HepG2 (cell line): ENCODE measurements around the gene PSMB3. TPM values are rescaled to one million over a fixed set of nuclear protein-coding genes. Genes with fewer than 3 reads are reported as not detected.

ENCODE experiments used
- CEBPB ChIP-seq: IDR thresholded peaks from 2 replicates; pipeline ENCODE4 v1.6.1; 2011; ENCODE audit warnings: low read depth, low read length, improper control_type of control experiment, borderline replicate concordance
- CSRNP2 ChIP-seq: sonication (generic); formaldehyde crosslinking; conservative IDR thresholded peaks from 2 replicates; pipeline ENCODE4 v1.8.0; 2022; ENCODE audit warnings: low read depth, missing genetic modification reagents
- E2F2 ChIP-seq: sonication (generic); formaldehyde crosslinking; IDR thresholded peaks from 2 replicates; pipeline ENCODE4 v1.4.0; 2020; ENCODE audit warnings: missing genetic modification reagents, borderline replicate concordance
- FOXO1 ChIP-seq: sonication (generic); formaldehyde crosslinking; IDR thresholded peaks from 2 replicates; pipeline ENCODE4 v1.4.0; 2020; ENCODE audit warnings: missing genetic modification reagents
- JARID2 ChIP-seq: sonication (generic); formaldehyde crosslinking; IDR thresholded peaks from 2 replicates; pipeline ENCODE4 v1.8.1; 2023; ENCODE audit warnings: missing genetic modification reagents, inconsistent platforms; ENCODE audit not compliant: insufficient replicate concordance
- MTA1 ChIP-seq: sonication (generic); formaldehyde crosslinking; IDR thresholded peaks from 2 replicates; pipeline ENCODE4 v1.4.0; 2020; ENCODE audit warnings: missing genetic modification reagents, mild to moderate bottlenecking, borderline replicate concordance
- NR0B2 ChIP-seq: sonication (generic); formaldehyde crosslinking; IDR thresholded peaks from 2 replicates; pipeline ENCODE4 v1.4.0; 2020; ENCODE audit warnings: mild to moderate bottlenecking, missing genetic modification reagents
- PATZ1 ChIP-seq: sonication (generic); formaldehyde crosslinking; IDR thresholded peaks from 2 replicates; pipeline ENCODE4 v1.4.0; 2020; ENCODE audit warnings: missing genetic modification reagents
- PHF8 ChIP-seq: sonication (generic); formaldehyde crosslinking; IDR thresholded peaks from 2 replicates; pipeline ENCODE4 v1.5.0; 2020; ENCODE audit warnings: missing genetic modification reagents
- SNAPC4 ChIP-seq: sonication (generic); formaldehyde crosslinking; IDR thresholded peaks from 2 replicates; pipeline ENCODE4 v1.4.0; 2020; ENCODE audit warnings: mild to moderate bottlenecking, missing genetic modification reagents
- ZBTB7B ChIP-seq: sonication (generic); formaldehyde crosslinking; IDR thresholded peaks from 2 replicates; pipeline ENCODE4 v1.4.0; 2020; ENCODE audit warnings: missing genetic modification reagents
- ZFP62 ChIP-seq: sonication (generic); formaldehyde crosslinking; IDR thresholded peaks from 2 replicates; pipeline ENCODE4 v1.4.0; 2020; ENCODE audit warnings: missing genetic modification reagents
- ZNF12 ChIP-seq: sonication (generic); formaldehyde crosslinking; IDR thresholded peaks from 2 replicates; pipeline ENCODE4 v1.5.0; 2020; ENCODE audit warnings: missing genetic modification reagents
- ZNF383 ChIP-seq: sonication (generic); formaldehyde crosslinking; IDR thresholded peaks from 2 replicates; pipeline ENCODE4 v1.4.0; 2020; ENCODE audit warnings: missing genetic modification reagents, mild to moderate bottlenecking, borderline replicate concordance
- ZNF563 ChIP-seq: sonication (generic); formaldehyde crosslinking; IDR thresholded peaks from 2 replicates; pipeline ENCODE4 v1.8.0; 2022; ENCODE audit warnings: mild to moderate bottlenecking, moderate library complexity, missing genetic modification reagents
- ZNF878 ChIP-seq: sonication (generic); formaldehyde crosslinking; IDR thresholded peaks from 2 replicates; pipeline ENCODE4 v1.8.1; 2023; ENCODE audit warnings: mild to moderate bottlenecking, missing genetic modification reagents, moderate library complexity
- polyA plus RNA-seq, 8 experiments: library from polyadenylated mRNA; depleted of rRNA in 3 of 8; stranded (reverse) in 7 of 8; unstranded in 1 of 8; fragments of >200 nt; fragmentation: Illumina TruSeq in 4 of 8; extraction: Trizol in 4 of 8; gene quantifications; 2 replicates each; pipeline versions ENCODE4 v1.2.1 to v1.2.3, GENCODE V29; 2011 to 2016; ENCODE audit warnings: low read depth in 4 of 8, missing spikeins in 1 of 8, mixed read lengths in 1 of 8; ENCODE audit not compliant: insufficient read depth in 1 of 8
- total RNA-seq, 5 experiments: library from RNA; depleted of rRNA; stranded (reverse); fragments of >200 nt; fragmentation: Illumina TruSeq; extraction: Trizol; gene quantifications; 2 replicates each; pipeline ENCODE4 v1.2.3, GENCODE V29; 2016; ENCODE audit warnings: low read depth in 1 of 5
- TF ChIP-seq, protein P1 (sequence below): sonication (generic); formaldehyde crosslinking; conservative IDR thresholded peaks from 2 replicates; pipeline ENCODE4 v1.4.0; 2020; ENCODE audit warnings: missing genetic modification reagents

PSMB3 gene
- total and polyA plus RNA-seq, 2 of the 13 experiments (the other 11 are each of a cell fraction or from before 2014, with no cell fraction given), result 366 to 517 TPM

GRCh38 chr17:38752308-38753070 lies at the start of gene PSMB3 (continued):
- TF ChIP-seq ZNF878 (CRISPR knock-in tag) (peak; percentile 70; the same call in 1 of the 2 replicates), ZBTB7B (CRISPR knock-in tag) (no peak; the same call in none of the 2 replicates), ZFP62 (CRISPR knock-in tag) (no peak), ZNF563 (peak; percentile 85), E2F2 (CRISPR knock-in tag) (0 out of 2 replicates have a peak, but pooled peaks have one; percentile 43), PATZ1 (CRISPR knock-in tag) (peak; percentile 73), CEBPB (peak; percentile 95), SNAPC4 (CRISPR knock-in tag) (peak; percentile 87; the same call in 1 of the 2 replicates), PHF8 (CRISPR knock-in tag) (peak; percentile 77), NR0B2 (CRISPR knock-in tag) (peak; percentile 90; the same call in 1 of the 2 replicates), CSRNP2 (CRISPR knock-in tag) (no peak), MTA1 (CRISPR knock-in tag) (peak; percentile 31; the same call in 1 of the 2 replicates), FOXO1 (no peak), ZNF12 (peak; percentile 35), ZNF383 (CRISPR knock-in tag) (peak; percentile 38; the same call in 1 of the 2 replicates), JARID2 (CRISPR knock-in tag) (no peak)
- TF ChIP-seq, protein P1, sequence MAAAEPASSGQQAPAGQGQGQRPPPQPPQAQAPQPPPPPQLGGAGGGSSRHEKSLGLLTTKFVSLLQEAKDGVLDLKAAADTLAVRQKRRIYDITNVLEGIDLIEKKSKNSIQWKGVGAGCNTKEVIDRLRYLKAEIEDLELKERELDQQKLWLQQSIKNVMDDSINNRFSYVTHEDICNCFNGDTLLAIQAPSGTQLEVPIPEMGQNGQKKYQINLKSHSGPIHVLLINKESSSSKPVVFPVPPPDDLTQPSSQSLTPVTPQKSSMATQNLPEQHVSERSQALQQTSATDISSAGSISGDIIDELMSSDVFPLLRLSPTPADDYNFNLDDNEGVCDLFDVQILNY (CRISPR knock-in tag), result peak; percentile 95
